HG02840 (cell line): ENCODE results near the gene C11orf52.
"Not testable (repeated sequence)": the region's sequence is repeated elsewhere in the genome, so short reads cannot be mapped to it uniquely, and the experiment has no call there.

ENCODE experiments used
- ATAC-seq: cut with Tn5 transposase; IDR thresholded peaks from one replicate; pipeline ENCODE4 v1.9.1; 2021; ENCODE audit warnings: mild to moderate bottlenecking, moderate library complexity, moderate number of reproducible peaks; ENCODE audit not compliant: unreplicated experiment, low FRiP score

Gene C11orf52

GRCh38 chr11:111912535-111912934 is 6.2 kb upstream of the C11orf52 start, which contains the start of gene HSPB2:
HSPB2 (plus strand) TSS chr11:111912734; CDS start chr11:111912830, 96 bp downstream.
- no peak for ATAC-seq

- ATAC-seq: no peak
Observed at GRCh38 chr11:111913031-111913861, 5.5 kb upstream of the C11orf52 start.

- ATAC-seq: no peak
Observed at GRCh38 chr11:111913997-111914396, 4.7 kb upstream of the C11orf52 start.

DNA sequence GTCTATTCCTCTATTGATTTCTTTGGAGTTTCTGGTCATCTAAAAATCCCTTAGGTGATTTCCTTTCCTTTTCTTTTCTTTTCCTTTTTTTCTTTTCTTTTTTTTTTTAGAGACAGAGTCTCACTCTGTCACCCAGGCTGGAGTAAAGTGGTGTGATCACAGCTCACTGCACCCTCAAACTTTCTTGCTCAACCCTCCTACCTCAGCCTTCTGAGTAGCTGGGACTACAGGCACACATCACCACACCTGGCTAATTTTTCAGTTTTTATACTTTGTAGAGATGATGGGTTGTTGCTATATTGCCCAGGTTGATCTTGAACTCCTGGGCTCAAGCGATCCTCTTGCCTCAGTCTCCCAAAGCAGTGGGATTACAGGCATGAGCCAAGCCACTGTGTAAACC is 1.9 kb upstream of the C11orf52 start:
- no peak for ATAC-seq

DNA sequence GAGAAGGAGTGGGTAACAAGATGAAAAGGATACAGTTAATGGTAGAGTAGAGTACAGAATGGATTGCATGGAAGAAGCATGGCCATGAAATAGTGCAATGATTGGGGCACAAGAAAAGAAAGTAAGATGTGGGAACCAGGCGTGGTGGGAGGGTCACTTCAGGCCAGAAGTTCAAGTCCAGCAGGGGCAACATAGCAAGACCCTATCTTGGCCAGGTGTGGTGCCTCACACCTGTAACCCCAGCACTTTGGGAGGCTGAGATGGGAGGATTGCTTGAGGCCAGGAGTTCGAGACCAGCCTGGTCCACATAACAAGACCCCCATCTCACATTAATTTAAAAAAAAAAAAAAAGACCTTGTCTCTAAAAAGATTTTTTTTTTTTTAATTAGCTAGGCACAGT is 1.4 kb upstream of the C11orf52 start:
- ATAC-seq: no peak

GRCh38 chr11:111917788-111918187 is 925 bp upstream of the C11orf52 start:
- ATAC-seq: no peak

DNA sequence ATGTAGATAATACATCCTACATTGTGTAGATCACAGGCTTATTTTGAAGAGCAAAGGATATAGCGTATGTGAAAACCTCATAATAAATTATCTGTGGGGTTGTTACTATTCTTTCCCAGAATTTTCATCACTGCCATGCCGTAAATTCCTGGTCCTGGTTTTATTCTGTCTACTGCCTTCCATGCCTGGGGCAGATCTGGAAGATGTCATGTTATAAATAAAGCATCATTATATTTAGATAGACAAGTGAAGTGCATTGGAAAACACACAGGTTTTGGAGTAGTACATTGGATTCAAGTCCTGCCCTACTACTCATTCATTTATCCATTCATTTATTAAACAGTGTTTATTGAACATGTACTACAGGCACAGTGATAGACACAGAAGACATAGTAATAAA is 2.2 kb downstream of the C11orf52 start:
- ATAC-seq: no peak

- no peak for ATAC-seq
Observed at GRCh38 chr11:111921541-111922230, 3.0 kb downstream of the C11orf52 start.

DNA sequence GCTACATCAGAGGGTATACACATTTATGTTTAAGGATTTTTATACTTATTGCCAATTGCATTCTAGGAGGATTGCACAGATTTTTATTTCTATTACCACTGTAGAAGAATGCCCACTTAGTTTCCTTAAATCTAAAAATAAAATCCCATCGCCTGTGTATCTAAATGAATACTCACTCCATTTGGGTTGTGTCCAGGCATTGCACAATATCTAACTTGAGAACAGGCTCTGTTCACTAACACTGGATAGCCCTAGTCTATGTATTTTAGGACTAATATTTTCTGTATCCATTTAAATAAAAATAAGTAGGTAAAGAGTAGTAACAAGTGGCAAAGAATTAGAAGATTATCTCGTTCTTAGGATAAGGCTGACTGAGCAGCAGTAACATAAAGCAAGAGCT is 4.1 kb downstream of the C11orf52 start:
- ATAC-seq: no peak

GRCh38 chr11:111923351-111923788 is 4.7 kb downstream of the C11orf52 start:
- ATAC-seq: no peak

GRCh38 chr11:111923951-111924350 is 5.2 kb downstream of the C11orf52 start:
- ATAC-seq: no peak

GRCh38 chr11:111925953-111926352 is 7.2 kb downstream of the C11orf52 start:
- ATAC-seq: no peak

DNA sequence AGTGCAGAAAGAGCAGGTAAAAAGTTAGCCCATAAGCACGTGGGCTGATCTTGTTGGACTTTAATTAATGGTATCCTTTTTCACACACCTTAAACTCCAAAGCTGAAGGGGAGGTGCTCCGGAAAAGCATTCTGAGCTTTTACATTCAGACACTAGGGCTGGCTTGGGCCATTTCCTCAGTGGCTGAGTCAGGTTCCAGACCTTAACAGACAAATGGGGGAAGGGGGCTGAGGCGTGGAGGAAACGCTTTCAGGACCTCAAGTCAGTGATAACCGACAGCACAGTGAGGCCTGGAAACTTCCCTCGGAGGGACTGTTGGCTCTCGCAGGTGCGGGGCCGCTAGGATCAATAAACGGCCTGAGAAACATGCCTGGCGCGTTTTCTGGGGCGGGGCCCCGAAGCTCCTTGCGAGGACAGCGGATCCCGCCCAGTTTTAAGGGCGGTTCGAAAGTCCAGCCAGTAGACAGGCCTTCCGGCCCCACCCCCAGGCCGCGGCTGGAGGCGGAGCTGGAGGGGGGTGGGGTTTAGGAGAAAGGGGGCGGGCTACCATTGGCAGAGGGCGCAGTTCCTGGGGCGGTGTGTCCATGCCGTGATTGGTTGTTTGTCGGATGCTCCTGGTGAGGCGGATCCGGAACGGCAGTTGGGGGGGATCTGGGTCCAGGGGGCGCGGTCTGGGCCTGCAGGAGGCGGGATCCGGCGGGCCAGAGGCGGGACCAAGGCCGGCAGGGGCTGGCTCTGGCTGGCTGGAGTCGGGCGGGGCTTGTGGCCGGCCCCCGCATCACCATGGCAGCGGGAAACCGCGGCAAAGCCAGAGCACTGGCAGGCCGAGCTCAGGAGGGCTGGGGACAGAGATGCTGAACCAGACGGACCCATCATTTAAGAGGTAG is 8.0 kb downstream of the C11orf52 start:
- peak; percentile 90 for ATAC-seq

DNA sequence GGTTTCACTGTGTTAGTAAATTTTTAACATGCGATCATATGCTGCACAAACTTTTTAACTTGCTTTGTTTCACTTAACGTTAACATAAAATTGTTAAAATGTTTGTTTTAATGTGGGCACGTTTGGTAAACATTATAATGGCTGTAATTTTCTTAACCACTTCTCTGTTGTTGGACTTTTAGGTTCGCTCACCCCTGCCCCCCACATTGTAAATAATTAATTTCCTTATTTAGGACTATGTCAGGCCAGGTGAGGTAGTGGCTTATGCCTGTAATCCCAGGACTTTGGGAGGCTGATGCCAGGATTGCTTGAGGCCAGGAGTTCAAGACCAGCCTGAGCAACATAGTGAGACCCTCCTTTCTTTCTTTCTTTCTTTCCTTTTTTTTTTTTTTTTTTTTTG is 11.8 kb downstream of the C11orf52 start:
- no peak for ATAC-seq

DNA sequence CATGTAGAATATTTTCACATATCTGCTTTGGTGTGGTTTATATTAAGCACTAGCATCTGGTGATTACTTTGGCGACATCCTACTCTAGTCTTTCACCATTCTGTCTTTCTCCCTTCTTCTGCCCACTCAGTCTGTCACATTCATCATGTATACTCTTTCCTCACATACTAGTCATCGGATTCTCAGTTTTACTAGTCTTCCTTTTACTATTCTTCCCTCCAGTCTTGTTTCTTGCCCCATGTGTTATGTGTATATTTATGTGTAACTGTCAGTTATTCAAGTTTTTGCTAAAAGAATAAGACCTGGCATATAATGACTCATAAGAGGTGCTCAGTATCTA is 13.9 kb downstream of the C11orf52 start:
- no peak for ATAC-seq

GRCh38 chr11:111933176-111933575 is 14.5 kb downstream of the C11orf52 start:
- ATAC-seq: not testable (repeated sequence)

DNA sequence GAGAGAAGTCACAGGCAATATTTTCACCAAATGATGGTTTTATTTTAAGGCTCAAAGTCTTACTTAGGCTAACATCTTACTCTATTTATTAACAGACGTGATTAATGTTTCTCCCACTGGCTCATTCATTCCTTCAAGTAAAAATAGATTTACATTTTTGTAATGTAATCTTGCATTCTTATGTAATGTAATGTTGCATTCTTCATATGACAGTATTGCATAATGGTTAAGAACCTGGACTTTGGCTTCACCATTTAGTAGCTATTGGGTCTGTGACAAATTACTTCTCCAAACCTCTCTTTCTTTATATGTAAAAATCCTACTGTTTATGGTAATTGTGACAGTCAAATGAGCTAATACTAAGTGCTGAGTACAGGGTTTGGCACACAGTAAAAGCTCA is 15.2 kb downstream of the C11orf52 start:
- ATAC-seq: no peak

DNA sequence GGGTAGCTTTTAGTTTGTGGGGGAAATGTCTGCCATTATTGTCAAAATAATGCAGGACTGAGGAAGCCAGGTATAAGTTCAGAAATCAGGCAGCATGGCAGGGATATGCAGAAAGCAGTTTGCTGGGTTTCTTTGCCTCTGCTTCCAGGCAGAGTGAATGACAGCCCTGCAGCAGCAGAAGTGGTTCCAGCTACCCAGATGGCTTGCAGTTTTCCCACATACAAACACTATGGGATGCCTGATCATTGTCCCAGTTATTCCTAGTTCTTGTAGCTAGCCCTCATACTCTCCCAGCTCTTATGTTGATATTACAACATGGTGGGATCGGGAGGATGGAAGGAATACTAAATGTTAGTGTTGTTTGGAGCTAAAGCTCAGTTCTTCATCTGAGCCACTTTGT is 15.6 kb downstream of the C11orf52 start:
- no peak for ATAC-seq

DNA sequence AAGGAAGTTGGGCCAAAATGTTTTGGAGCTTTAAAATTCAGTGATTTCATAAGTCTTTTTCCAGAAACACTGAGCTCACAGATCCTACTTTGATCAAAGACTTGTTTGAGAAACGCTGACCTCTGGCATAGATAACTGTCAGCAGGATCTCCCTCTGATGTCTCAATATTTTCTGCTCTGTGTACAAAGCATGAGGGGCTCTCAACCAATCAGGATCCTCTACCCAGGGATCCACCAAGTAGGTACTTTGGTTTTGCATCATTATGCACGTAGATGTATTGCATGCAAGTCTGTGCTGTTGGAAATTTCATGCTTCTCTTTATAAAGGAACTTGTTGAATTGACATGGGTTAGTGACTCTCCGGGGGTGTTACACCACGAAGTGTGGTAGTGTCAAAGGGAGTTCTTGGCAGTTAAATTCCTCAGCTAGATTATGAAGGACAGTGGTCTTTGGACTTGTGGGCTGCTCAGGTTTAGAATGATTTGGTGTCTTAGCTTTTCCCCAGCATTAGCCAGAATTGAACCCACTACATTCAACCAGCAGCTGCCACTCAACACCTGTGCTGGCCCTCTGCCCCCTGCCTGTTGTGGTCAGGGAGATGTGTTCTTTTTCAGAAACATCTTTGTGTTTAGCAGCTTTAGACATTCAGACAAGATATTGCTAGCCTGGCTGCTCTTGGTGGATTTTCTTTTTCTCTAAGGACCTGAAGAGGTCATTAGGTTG is 16.8 kb downstream of the C11orf52 start:
- no peak for ATAC-seq

DNA sequence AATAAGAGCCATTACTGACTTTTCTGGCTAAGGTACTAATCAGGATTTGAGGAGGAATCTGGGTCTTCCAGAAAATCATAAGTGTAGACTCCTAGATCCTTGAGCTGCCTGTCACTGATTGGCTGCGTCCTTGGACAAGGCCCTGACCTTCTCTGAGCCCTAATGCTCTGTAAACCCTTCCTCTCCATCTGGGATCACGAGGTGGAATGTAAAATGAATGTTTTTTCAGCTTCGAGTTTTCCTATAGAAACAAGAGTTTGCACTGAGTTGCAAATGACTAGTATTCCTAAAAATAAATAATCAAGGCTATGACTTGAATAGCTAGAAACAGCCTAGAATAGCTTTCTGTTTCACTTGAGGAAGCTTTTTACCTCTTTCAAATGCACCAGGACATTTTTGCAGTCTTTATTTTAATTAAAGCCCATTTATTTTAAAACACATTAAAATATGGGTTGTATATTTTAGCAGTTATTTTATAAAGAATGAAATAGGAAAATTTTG is 17.4 kb downstream of the C11orf52 start:
- no peak for ATAC-seq
